Measurements from ENCODE around the gene PFKFB3.

GRCh38 chr10:6220418-6221191 is 17.9 kb downstream of the PFKFB3 start:
- TF ChIP-seq CTCF (IDR thresholded peaks at IDR 0.05) (no peak), POLR2A (IDR thresholded peaks at IDR 0.05) (no peak)
